Measurements from ENCODE around the gene NLRX1. TPM values are rescaled to one million over a fixed set of nuclear protein-coding genes. Genes with fewer than 3 reads are reported as not detected.
A peak's percentile ranks its signal among the peaks of the same experiment; 100 is the strongest.
"Not testable (repeated sequence)": the region's sequence is repeated elsewhere in the genome, so short reads cannot be mapped to it uniquely, and the experiment has no call there.

Gene NLRX1
- total RNA-seq, 1 experiment from 2014 or later: 7.5 TPM

DNA sequence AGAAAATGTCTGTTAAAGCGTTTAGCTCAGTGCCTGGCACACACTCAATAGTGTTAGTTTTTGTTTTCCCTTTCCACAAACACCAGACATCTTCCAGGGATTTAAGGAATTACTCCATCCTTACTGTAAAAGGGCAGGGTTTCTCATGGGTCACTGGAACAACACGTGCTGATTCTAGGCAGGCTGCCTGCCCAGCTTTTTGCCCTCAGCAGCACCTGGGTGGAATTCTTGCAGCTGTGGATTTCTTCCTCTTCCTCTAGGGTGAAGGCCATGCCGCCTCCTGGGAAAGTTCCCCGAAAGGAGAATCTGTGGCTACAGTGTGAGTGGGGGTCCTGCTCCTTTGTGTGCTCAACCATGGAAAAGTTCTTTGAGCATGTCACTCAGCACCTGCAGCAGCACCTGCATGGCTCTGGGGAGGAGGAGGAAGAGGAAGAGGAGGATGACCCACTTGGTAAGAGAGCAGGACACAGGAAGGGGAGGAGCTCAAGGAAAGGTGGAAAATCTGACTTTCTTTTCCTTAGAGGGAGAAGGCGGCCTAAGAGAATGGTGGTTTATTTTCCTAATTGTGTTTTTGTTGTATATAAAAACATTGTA, 41.8 kb upstream of the NLRX1 start:
- Histone ChIP-seq H3K27ac (ENCODE audit: low read length) (no peak overlapping the region), H3K4me1 (ENCODE audit: low read length) (peaks cover 6% of the 10 kb centered on the region), H2AFZ (ENCODE audit: low read length) (no peak overlapping the region), H4K20me1 (ENCODE audit: insufficient read depth, low read depth, low read length) (0 out of 2 replicates have a peak, but pooled peaks cover 7% of the 10 kb centered on the region), H3K4me3 (ENCODE audit: low read length) (no peak overlapping the region), H3K9ac (ENCODE audit: low read length) (no peak overlapping the region), H3K36me3 (ENCODE audit: insufficient read depth, low read length) (no peaks in the 10 kb centered on the region), H3K79me2 (ENCODE audit: low read length) (peaks cover 16% of the 10 kb centered on the region), H3K9me3 (ENCODE audit: low read length) (no peaks in the 10 kb centered on the region), H3K27me3 (ENCODE audit: low read length) (no peaks in the 10 kb centered on the region), H3K4me2 (ENCODE audit: low read depth, low read length, poor library complexity, severe bottlenecking) (no peak overlapping the region), H3K9me2 (replicated peaks; ENCODE audit: insufficient read depth, low read length) (no peaks in the 10 kb centered on the region)
- DNase-seq: no peak

DNA sequence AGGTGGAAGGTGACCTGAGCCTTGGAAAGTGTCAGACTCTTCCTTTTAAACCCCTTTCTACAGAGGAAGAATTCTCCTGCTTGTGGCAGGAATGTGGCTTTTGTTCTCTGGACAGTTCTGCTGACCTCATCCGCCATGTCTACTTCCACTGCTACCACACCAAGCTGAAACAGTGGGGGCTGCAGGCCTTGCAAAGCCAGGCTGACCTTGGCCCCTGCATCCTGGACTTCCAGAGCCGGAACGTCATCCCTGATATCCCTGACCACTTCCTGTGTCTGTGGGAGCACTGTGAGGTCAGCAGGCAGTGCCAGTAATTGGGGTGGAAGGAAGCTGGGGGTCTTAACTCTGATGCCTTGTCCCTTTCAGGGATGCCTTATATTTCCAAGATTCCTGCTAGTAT, 37.9 kb upstream of the NLRX1 start:
- no peak overlapping the region for H3K27ac ChIP-seq (ENCODE audit: low read length)
- no peaks in the 10 kb centered on the region for H3K9me2 ChIP-seq (replicated peaks; ENCODE audit: insufficient read depth, low read length)
- no peaks in the 10 kb centered on the region for H3K36me3 ChIP-seq (ENCODE audit: insufficient read depth, low read length)
- no peak overlapping the region for H3K4me3 ChIP-seq (ENCODE audit: low read length)
- no peaks in the 10 kb centered on the region for H4K20me1 ChIP-seq (ENCODE audit: insufficient read depth, low read depth, low read length)
- H3K9ac ChIP-seq (ENCODE audit: low read length): no peak overlapping the region
- H2AFZ ChIP-seq (ENCODE audit: low read length): no peak overlapping the region
- no peaks in the 10 kb centered on the region for H3K9me3 ChIP-seq (ENCODE audit: low read length)
- no peak for DNase-seq
- H3K79me2 ChIP-seq (ENCODE audit: low read length): no peaks in the 10 kb centered on the region
- H3K4me1 ChIP-seq (ENCODE audit: low read length): no peaks in the 10 kb centered on the region; the same call in 1 of the 2 replicates
- no peaks in the 10 kb centered on the region for H3K27me3 ChIP-seq (ENCODE audit: low read length)
- no peak overlapping the region for H3K4me2 ChIP-seq (ENCODE audit: low read depth, low read length, poor library complexity, severe bottlenecking)

DNA sequence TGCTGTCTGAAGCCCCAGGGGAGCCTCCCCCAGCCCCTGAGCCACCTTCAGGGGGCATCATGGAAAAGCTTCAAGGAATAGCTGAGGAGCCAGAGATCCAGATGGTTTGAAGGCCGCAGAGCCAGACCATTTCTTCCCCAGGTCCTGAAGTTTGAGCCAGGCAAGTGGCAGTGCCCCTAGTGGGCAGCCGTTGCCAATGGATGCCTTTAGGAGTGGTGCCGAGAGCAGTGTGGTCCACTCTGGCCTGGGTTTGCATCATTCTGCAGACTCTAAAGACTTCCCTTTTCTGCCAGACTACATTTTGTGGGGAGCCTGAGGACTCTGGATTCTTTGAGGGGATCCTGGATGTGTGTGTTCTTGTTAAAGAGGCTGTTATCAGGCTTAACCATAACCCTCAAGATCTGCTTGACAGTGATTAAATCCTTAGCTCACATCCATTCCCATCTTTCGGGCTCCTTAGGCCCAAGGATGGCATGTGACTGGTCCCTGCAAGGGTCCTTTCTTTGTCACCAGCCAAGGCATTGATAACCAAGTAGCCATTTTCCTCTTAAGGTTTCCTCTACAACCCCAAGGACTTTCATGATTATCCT, 34.0 kb upstream of the NLRX1 start:
- no peaks in the 10 kb centered on the region for H3K4me1 ChIP-seq (ENCODE audit: low read length)
- no peak overlapping the region for H3K4me2 ChIP-seq (ENCODE audit: low read depth, low read length, poor library complexity, severe bottlenecking)
- no peak overlapping the region for H2AFZ ChIP-seq (ENCODE audit: low read length)
- H3K36me3 ChIP-seq (ENCODE audit: insufficient read depth, low read length): no peaks in the 10 kb centered on the region
- no peaks in the 10 kb centered on the region for H3K79me2 ChIP-seq (ENCODE audit: low read length)
- H3K27ac ChIP-seq (ENCODE audit: low read length): no peak overlapping the region
- H3K27me3 ChIP-seq (ENCODE audit: low read length): no peaks in the 10 kb centered on the region
- H4K20me1 ChIP-seq (ENCODE audit: insufficient read depth, low read depth, low read length): no peaks in the 10 kb centered on the region
- H3K9me2 ChIP-seq (replicated peaks; ENCODE audit: insufficient read depth, low read length): no peaks in the 10 kb centered on the region
- no peaks in the 10 kb centered on the region for H3K9me3 ChIP-seq (ENCODE audit: low read length)
- DNase-seq: peak; percentile 44
- H3K4me3 ChIP-seq (ENCODE audit: low read length): no peak overlapping the region
- H3K9ac ChIP-seq (ENCODE audit: low read length): no peak overlapping the region

DNA sequence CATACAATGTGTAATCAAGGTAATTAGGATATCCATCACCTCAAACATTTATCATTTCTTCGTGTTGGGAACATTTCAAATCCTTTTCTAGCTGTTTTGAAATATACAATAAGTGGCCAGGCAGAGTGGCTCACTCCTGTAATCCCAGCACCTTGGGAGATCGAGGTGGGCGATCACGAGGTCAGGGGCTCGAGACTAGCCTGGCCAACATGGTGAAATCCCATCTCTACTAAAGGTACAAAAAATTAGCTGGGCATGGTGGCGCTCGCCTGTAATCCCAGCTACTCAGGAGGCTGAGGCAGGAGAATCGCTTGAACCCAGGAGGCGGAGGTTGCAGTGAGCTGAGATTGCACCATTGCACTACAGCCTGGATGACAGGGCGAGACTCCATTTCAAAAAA, 29.2 kb upstream of the NLRX1 start:
- not testable (repeated sequence) for H3K36me3 ChIP-seq (ENCODE audit: insufficient read depth, low read length); H3K4me3 ChIP-seq (ENCODE audit: low read length); H3K27me3 ChIP-seq (ENCODE audit: low read length); H3K9me3 ChIP-seq (ENCODE audit: low read length); H4K20me1 ChIP-seq (ENCODE audit: insufficient read depth, low read depth, low read length); H3K9ac ChIP-seq (ENCODE audit: low read length); H3K4me2 ChIP-seq (ENCODE audit: low read depth, low read length, poor library complexity, severe bottlenecking); H3K79me2 ChIP-seq (ENCODE audit: low read length); H2AFZ ChIP-seq (ENCODE audit: low read length); H3K27ac ChIP-seq (ENCODE audit: low read length); H3K9me2 ChIP-seq (replicated peaks; ENCODE audit: insufficient read depth, low read length); DNase-seq; H3K4me1 ChIP-seq (ENCODE audit: low read length)

DNA sequence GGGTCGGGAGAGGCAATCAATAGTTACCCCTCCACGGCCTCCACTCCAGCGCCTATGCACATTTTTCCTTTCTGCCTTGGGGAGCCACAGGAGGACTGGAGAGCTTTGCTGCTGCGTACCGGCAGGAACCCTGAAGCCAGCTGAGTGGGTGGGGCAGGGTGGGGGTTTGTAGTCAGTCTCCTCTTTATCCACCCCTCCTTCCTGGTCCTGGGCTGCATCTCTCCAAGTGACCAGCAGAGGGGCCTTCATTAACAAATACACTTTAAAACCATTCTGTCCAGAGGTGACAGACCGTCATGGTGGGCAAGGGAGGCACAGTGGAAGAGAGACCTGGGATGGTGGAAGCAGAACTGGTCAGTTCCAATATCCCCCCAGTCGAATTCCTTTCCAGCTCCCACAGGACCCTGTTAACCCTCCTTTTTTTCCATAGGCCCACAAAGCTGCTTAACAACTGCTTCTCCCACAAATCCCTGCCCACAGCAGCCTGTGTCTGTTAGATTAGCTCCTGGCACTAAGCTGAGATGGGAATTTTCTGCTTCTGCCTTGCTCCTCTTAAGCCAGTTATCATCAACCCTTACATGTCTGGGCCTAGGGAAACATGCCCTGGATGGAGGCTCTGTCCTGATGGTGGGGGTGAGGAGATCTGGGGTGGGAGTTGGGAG, 23.6 kb upstream of the NLRX1 start:
- Histone ChIP-seq H3K4me2 (ENCODE audit: low read depth, low read length, poor library complexity, severe bottlenecking) (no peak overlapping the region), H3K36me3 (ENCODE audit: insufficient read depth, low read length) (no peaks in the 10 kb centered on the region), H3K27me3 (ENCODE audit: low read length) (no peaks in the 10 kb centered on the region), H3K4me1 (ENCODE audit: low read length) (peaks cover 9% of the 10 kb centered on the region), H4K20me1 (ENCODE audit: insufficient read depth, low read depth, low read length) (no peaks in the 10 kb centered on the region), H3K9me3 (ENCODE audit: low read length) (no peaks in the 10 kb centered on the region), H3K79me2 (ENCODE audit: low read length) (no peaks in the 10 kb centered on the region), H3K27ac (ENCODE audit: low read length) (no peak overlapping the region), H3K9me2 (replicated peaks; ENCODE audit: insufficient read depth, low read length) (no peaks in the 10 kb centered on the region), H3K9ac (ENCODE audit: low read length) (no peak overlapping the region), H3K4me3 (ENCODE audit: low read length) (no peak overlapping the region), H2AFZ (ENCODE audit: low read length) (no peak overlapping the region)
- peak; percentile 71 for DNase-seq

DNA sequence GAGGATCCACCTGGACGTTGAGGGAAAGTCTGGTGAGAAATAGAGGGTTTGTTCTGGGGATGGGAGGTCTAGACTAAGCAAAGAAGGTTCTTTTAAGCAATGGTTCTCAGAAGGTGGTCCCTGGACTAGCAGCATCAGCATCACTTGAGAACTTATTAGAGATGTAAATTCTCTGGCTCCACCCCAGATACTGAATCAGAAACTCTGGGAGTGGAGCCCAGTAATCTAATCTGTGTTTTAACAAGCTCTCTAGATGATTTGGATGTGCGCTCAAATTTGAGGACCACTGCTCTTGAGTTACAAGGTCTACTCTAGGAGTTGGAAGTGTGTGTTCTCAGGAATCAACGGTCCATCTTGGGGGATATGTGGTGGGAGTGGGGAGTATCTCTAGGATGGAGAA, 23.0 kb upstream of the NLRX1 start:
- Histone ChIP-seq H3K79me2 (ENCODE audit: low read length) (no peaks in the 10 kb centered on the region), H3K36me3 (ENCODE audit: insufficient read depth, low read length) (no peaks in the 10 kb centered on the region), H3K27me3 (ENCODE audit: low read length) (no peaks in the 10 kb centered on the region), H3K4me2 (ENCODE audit: low read depth, low read length, poor library complexity, severe bottlenecking) (no peak overlapping the region), H3K4me3 (ENCODE audit: low read length) (no peak overlapping the region), H3K4me1 (ENCODE audit: low read length) (peaks cover 9% of the 10 kb centered on the region), H4K20me1 (ENCODE audit: insufficient read depth, low read depth, low read length) (no peaks in the 10 kb centered on the region), H3K27ac (ENCODE audit: low read length) (no peak overlapping the region), H3K9me3 (ENCODE audit: low read length) (no peaks in the 10 kb centered on the region), H3K9me2 (replicated peaks; ENCODE audit: insufficient read depth, low read length) (no peaks in the 10 kb centered on the region), H2AFZ (ENCODE audit: low read length) (no peak overlapping the region), H3K9ac (ENCODE audit: low read length) (no peak overlapping the region)
- DNase-seq: no peak

DNA sequence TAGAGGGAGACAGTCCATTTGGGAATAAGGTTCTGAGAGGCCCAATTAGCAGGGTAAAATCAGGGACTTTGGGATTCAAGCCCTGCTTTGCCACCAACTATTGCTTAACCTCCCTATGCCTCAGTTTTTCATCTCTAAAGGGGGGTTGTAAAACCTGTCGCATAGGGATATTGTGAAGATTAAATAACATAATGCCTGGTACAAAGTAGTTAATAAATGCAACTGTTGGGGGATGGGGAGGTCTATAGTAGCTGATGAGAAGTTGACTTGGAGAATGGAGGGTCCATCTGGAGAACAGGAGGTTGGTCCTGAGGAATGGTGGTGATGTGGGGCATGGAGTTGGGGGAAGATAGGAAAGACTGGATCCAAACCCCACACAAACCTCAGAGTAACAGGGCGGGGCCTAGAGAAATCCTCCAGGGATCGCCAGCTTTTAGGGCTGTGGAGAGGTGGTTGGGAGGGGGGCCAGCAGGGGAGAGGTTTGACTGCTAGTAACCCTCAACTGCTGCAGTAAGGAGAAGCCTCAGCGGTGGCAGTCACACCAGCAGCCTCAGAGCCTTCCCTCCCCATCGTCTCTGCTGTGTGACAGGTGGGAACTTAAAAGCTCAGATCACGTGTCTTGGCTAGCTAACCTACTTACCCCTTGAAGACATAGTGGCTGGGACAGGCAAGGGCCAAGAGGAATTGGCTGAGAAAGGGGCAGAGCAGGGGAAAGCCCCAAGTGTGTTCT, 20.8 kb upstream of the NLRX1 start:
- no peak for DNase-seq
- no peak overlapping the region for H3K4me3 ChIP-seq (ENCODE audit: low read length)
- no peak overlapping the region for H3K27ac ChIP-seq (ENCODE audit: low read length)
- H3K27me3 ChIP-seq (ENCODE audit: low read length): no peaks in the 10 kb centered on the region
- no peaks in the 10 kb centered on the region for H3K79me2 ChIP-seq (ENCODE audit: low read length)
- no peak overlapping the region for H3K9ac ChIP-seq (ENCODE audit: low read length)
- no peak overlapping the region for H3K4me2 ChIP-seq (ENCODE audit: low read depth, low read length, poor library complexity, severe bottlenecking)
- H3K4me1 ChIP-seq (ENCODE audit: low read length): peaks cover 9% of the 10 kb centered on the region
- H3K9me3 ChIP-seq (ENCODE audit: low read length): no peaks in the 10 kb centered on the region
- no peak overlapping the region for H2AFZ ChIP-seq (ENCODE audit: low read length)
- no peaks in the 10 kb centered on the region for H3K36me3 ChIP-seq (ENCODE audit: insufficient read depth, low read length)
- no peaks in the 10 kb centered on the region for H4K20me1 ChIP-seq (ENCODE audit: insufficient read depth, low read depth, low read length)
- no peaks in the 10 kb centered on the region for H3K9me2 ChIP-seq (replicated peaks; ENCODE audit: insufficient read depth, low read length)

DNA sequence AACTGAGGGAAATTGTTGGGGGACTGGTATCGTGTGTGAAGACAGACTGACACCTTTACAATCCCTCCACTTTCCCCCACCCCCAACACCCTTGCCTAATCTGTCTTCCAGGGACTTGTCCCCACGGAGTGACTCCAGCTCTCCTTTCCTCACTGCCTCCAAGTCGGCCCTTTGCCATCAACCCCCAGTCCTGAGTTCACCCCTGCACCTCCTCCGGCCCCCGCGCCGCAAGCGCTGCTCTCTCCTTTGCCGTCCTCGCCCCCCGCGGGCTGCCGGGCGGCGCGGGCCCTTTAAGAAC, 19.9 kb upstream of the NLRX1 start:
- Histone ChIP-seq H3K36me3 (ENCODE audit: insufficient read depth, low read length) (no peaks in the 10 kb centered on the region), H3K9me2 (replicated peaks; ENCODE audit: insufficient read depth, low read length) (no peaks in the 10 kb centered on the region), H3K27ac (ENCODE audit: low read length) (no peak overlapping the region), H3K9me3 (ENCODE audit: low read length) (no peaks in the 10 kb centered on the region), H3K27me3 (ENCODE audit: low read length) (no peaks in the 10 kb centered on the region), H3K4me1 (ENCODE audit: low read length) (peaks cover 9% of the 10 kb centered on the region), H3K79me2 (ENCODE audit: low read length) (no peaks in the 10 kb centered on the region), H3K4me3 (ENCODE audit: low read length) (no peak overlapping the region), H2AFZ (ENCODE audit: low read length) (no peak overlapping the region), H4K20me1 (ENCODE audit: insufficient read depth, low read depth, low read length) (no peaks in the 10 kb centered on the region), H3K9ac (ENCODE audit: low read length) (no peak overlapping the region), H3K4me2 (ENCODE audit: low read depth, low read length, poor library complexity, severe bottlenecking) (no peak overlapping the region)
- no peak for DNase-seq
